Suprapubic skin (tissue), 4 donors: ENCODE results near the gene ARHGAP6.

Experiments
- CTCF ChIP-seq, 2 donors: fragments of 200-600 bp in 1 of 2; fragments of 450-650 bp in 1 of 2; sonication (generic) in 1 of 2; IDR thresholded peaks; one replicate each; pipeline ENCODE4 v1.5.1; 2016 to 2019; ENCODE audit warnings: antibody characterized with exemption in 2 of 2, mild to moderate bottlenecking in 1 of 2, moderate library complexity in 1 of 2
- EP300 ChIP-seq: sonication (generic); formaldehyde crosslinking; IDR thresholded peaks from one replicate; pipeline ENCODE4 v1.6.1; 2017; ENCODE audit warnings: antibody characterized with exemption
- POLR2A ChIP-seq, 2 donors: fragments of 450-650 bp; IDR thresholded peaks; one replicate each; pipeline ENCODE4 v1.6.1; 2017; ENCODE audit warnings: antibody characterized with exemption in 2 of 2, mild to moderate bottlenecking in 2 of 2, moderate library complexity in 2 of 2
- POLR2AphosphoS5 ChIP-seq, 3 donors: sonication (generic); formaldehyde crosslinking; IDR thresholded peaks; one replicate each; pipeline ENCODE4 v1.6.1; 2017; ENCODE audit warnings: antibody characterized with exemption in 3 of 3

- TF ChIP-seq CTCF (IDR thresholded peaks at IDR 0.05): no peak
- no peak for TF ChIP-seq POLR2A (IDR thresholded peaks at IDR 0.05)
- no peak for TF ChIP-seq EP300
- TF ChIP-seq POLR2AphosphoS5 (IDR thresholded peaks at IDR 0.05): no peak
These were observed 207.6 kb downstream of the ARHGAP6 start for GRCh38 chrX:11458170-11458569.
